H9 (cell line): ENCODE results near the gene EIF4G2. TPM values are rescaled to one million over a fixed set of nuclear protein-coding genes. Genes with fewer than 3 reads are reported as not detected.

Experiments used
- DNase-seq: peaks from one replicate; pipeline ENCODE4 v3.0.0-alpha.2; 2017
- H2AFZ ChIP-seq: one replicate; pipeline ENCODE4 v1.6.1; 2013; ENCODE audit warnings: mild to moderate bottlenecking, low read length, control low read depth, moderate library complexity
- H2AK5ac ChIP-seq: 2 replicates; pipeline ENCODE4 v1.6.1; 2013; ENCODE audit warnings: low read length, control low read depth, mixed read lengths; ENCODE audit not compliant: insufficient read length
- H2BK120ac ChIP-seq: one replicate; pipeline ENCODE4 v1.6.1; 2013; ENCODE audit warnings: low read depth, mild to moderate bottlenecking, low read length, control low read depth, inconsistent platforms; ENCODE audit not compliant: poor library complexity, severe bottlenecking
- H2BK12ac ChIP-seq: 2 replicates; pipeline ENCODE4 v1.6.1; 2013; ENCODE audit warnings: low read length, control low read depth, mixed read lengths, low read depth; ENCODE audit not compliant: insufficient read length
- H2BK15ac ChIP-seq: 2 replicates; pipeline ENCODE4 v1.6.1; 2013; ENCODE audit warnings: low read depth, low read length, control low read depth
- H2BK20ac ChIP-seq: one replicate; pipeline ENCODE4 v1.6.1; 2013; ENCODE audit warnings: low read depth, mild to moderate bottlenecking, low read length, control low read depth, inconsistent platforms; ENCODE audit not compliant: poor library complexity, severe bottlenecking
- H2BK5ac ChIP-seq: 2 replicates; pipeline ENCODE4 v1.6.1; 2013; ENCODE audit warnings: low read length, control low read depth, mixed read lengths; ENCODE audit not compliant: insufficient read length
- H3K14ac ChIP-seq: 2 replicates; pipeline ENCODE4 v1.6.1; 2013; ENCODE audit warnings: low read length, control low read depth; ENCODE audit not compliant: insufficient read depth
- H3K18ac ChIP-seq: 2 replicates; pipeline ENCODE4 v1.6.1; 2013; ENCODE audit warnings: low read depth, mild to moderate bottlenecking, mixed read lengths, low read length, control low read depth; ENCODE audit not compliant: insufficient read length
- H3K23ac ChIP-seq: 2 replicates; pipeline ENCODE4 v1.6.1; 2013; ENCODE audit warnings: low read length, control low read depth, mixed read lengths, low read depth; ENCODE audit not compliant: insufficient read length
- H3K23me2 ChIP-seq: 2 replicates; pipeline ENCODE4 v1.6.1; 2013; ENCODE audit warnings: low read depth, mild to moderate bottlenecking, mixed read lengths, low read length, control low read depth; ENCODE audit not compliant: insufficient read length, poor library complexity, severe bottlenecking
- H3K27ac ChIP-seq: 2 replicates; pipeline ENCODE4 v1.5.1; 2013; ENCODE audit warnings: low read length, control low read depth, mixed read lengths, low read depth; ENCODE audit not compliant: insufficient read length
- H3K27me3 ChIP-seq: 2 replicates; pipeline ENCODE4 v1.6.1; 2013; ENCODE audit warnings: low read length, control low read depth, inconsistent platforms; ENCODE audit not compliant: insufficient read depth
- H3K4ac ChIP-seq: 2 replicates; pipeline ENCODE4 v1.6.1; 2013; ENCODE audit warnings: low read depth, mild to moderate bottlenecking, control low read depth, inconsistent platforms, low read length, moderate library complexity
- H3K4me1 ChIP-seq: 2 replicates; pipeline ENCODE4 v1.6.1; 2013; ENCODE audit warnings: low read length, control low read depth, inconsistent platforms; ENCODE audit not compliant: insufficient read depth
- H3K4me2 ChIP-seq: 2 replicates; pipeline ENCODE4 v1.6.1; 2013; ENCODE audit warnings: low read length, control low read depth, mixed read lengths; ENCODE audit not compliant: insufficient read length, insufficient read depth
- H3K56ac ChIP-seq: 2 replicates; pipeline ENCODE4 v1.6.1; 2013; ENCODE audit warnings: low read depth, mild to moderate bottlenecking, mixed read lengths, low read length, control low read depth; ENCODE audit not compliant: insufficient read length
- H3K79me1 ChIP-seq: 2 replicates; pipeline ENCODE4 v1.6.1; 2013; ENCODE audit warnings: low read depth, mild to moderate bottlenecking, moderate library complexity, low read length, control low read depth, inconsistent platforms; ENCODE audit not compliant: insufficient read depth, poor library complexity, severe bottlenecking
- H3K79me2 ChIP-seq: 2 replicates; pipeline ENCODE4 v1.6.1; 2013; ENCODE audit warnings: low read length, control low read depth, inconsistent platforms; ENCODE audit not compliant: insufficient read depth
- H3K9ac ChIP-seq: 2 replicates; pipeline ENCODE4 v1.6.1; 2013; ENCODE audit warnings: low read length, control low read depth, mixed read lengths; ENCODE audit not compliant: insufficient read length; ENCODE audit errors: extremely low read depth
- H3K9me3 ChIP-seq: one replicate; pipeline ENCODE4 v1.6.1; 2013; ENCODE audit warnings: low read depth, low read length, inconsistent platforms; ENCODE audit not compliant: control insufficient read depth
- H3T11ph ChIP-seq: one replicate; pipeline ENCODE4 v1.6.1; 2013; ENCODE audit warnings: mild to moderate bottlenecking, low read length, control low read depth, inconsistent platforms
- H4K20me1 ChIP-seq: one replicate; pipeline ENCODE4 v1.6.1; 2013; ENCODE audit not compliant: control insufficient read depth, insufficient read length, insufficient read depth
- H4K5ac ChIP-seq: 2 replicates; pipeline ENCODE4 v1.6.1; 2013; ENCODE audit warnings: low read depth, mild to moderate bottlenecking, mixed read lengths, low read length, control low read depth; ENCODE audit not compliant: insufficient read length
- H4K8ac ChIP-seq: replicated peaks from 2 replicates; pipeline ENCODE4 v1.6.1; 2013; ENCODE audit warnings: low read length, control low read depth, mixed read lengths, low read depth; ENCODE audit not compliant: insufficient read length
- H4K91ac ChIP-seq: 2 replicates; pipeline ENCODE4 v1.6.1; 2013; ENCODE audit warnings: low read depth, mild to moderate bottlenecking, moderate library complexity, mixed read lengths, low read length, control low read depth; ENCODE audit not compliant: insufficient read length
- H3K27ac Mint-ChIP-seq, 3 experiments: 2 replicates in 2 of 3; 3 replicates in 1 of 3; pipeline ENCODE4 v1.8.0; 2020 to 2021; ENCODE audit warnings: mixed read lengths in 3 of 3, mild to moderate bottlenecking in 1 of 3, moderate library complexity in 1 of 3
- H3K27me3 Mint-ChIP-seq: 2 replicates; pipeline ENCODE4 v1.8.0; 2021; ENCODE audit warnings: low read depth, mild to moderate bottlenecking, moderate library complexity, mixed read lengths
- H3K36me3 Mint-ChIP-seq, 3 experiments: 2 replicates in 2 of 3; 3 replicates in 1 of 3; pipeline ENCODE4 v1.8.0; 2020 to 2021; ENCODE audit warnings: low read depth in 3 of 3, mixed read lengths in 3 of 3; ENCODE audit not compliant: insufficient read depth in 1 of 3
- H3K4me1 Mint-ChIP-seq, 2 experiments: 2 replicates each; pipeline ENCODE4 v1.8.0; 2020; ENCODE audit warnings: mixed read lengths in 2 of 2
- H3K4me3 Mint-ChIP-seq, 2 experiments: 2 replicates in 1 of 2; 3 replicates in 1 of 2; pipeline ENCODE4 v1.8.0; 2020 to 2021; ENCODE audit warnings: mild to moderate bottlenecking in 2 of 2, mixed read lengths in 2 of 2, moderate library complexity in 1 of 2
- H3K9me3 Mint-ChIP-seq, 2 experiments: 2 replicates in 1 of 2; 3 replicates in 1 of 2; pipeline ENCODE4 v1.8.0; 2020; ENCODE audit warnings: mild to moderate bottlenecking in 2 of 2, mixed read lengths in 2 of 2, moderate library complexity in 1 of 2
- WGBS: extraction: QIAGEN DNeasy Blood & Tissue Kit; methylation state at CpG from one replicate; pipeline ENCODE4 v1.1.7; 2013; ENCODE audit warnings: missing lambda C conversion rate, low lambda C conversion rate, mixed read lengths; ENCODE audit not compliant: insufficient read length; ENCODE audit errors: extremely low coverage; 5-methylcytosine and 5-hydroxymethylcytosine counted together
- total RNA-seq: library from RNA; stranded (reverse); gene quantifications from 2 replicates; pipeline ENCODE4 v1.2.1, GENCODE V29; 2021
- TF ChIP-seq, protein P1 (sequence below): fragments of 200-600 bp; sonication (generic); conservative IDR thresholded peaks from 3 replicates; pipeline ENCODE4 v1.8.0; 2021; ENCODE audit warnings: antibody characterized with exemption, mild to moderate bottlenecking

EIF4G2 gene
- total RNA-seq, 1 experiment from 2014 or later: 1,013 TPM

DNA sequence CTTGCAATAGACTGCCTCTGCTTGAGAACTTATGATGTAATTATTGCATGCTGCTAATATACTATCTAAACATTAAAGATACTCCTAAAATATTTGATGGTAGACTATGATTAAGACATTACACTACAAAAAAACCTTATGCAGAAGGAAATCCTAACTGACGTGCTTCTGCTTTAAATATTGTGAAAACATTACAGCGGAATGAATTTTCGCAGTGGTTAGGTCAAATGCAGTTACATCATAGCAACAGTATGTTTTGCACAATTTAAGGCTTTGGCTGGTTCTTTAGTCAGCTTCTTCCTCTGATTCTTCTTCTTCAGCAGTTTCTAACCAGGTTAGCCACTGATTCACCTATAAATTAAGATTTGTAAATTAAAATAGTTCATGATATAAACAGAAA is 11.2 kb downstream of the EIF4G2 start:
- no peak overlapping the region for H3K4me2 ChIP-seq

More for the DNA sequence above, 11.2 kb downstream of the EIF4G2 start:
- H3K4me3 Mint-ChIP-seq: no peak overlapping the region
- Histone ChIP-seq H3K27ac (no peak overlapping the region), H3K79me1 (no peaks in the 10 kb centered on the region), H4K91ac (no peak overlapping the region), H3K56ac (no peak overlapping the region), H3K4me1 (no peaks in the 10 kb centered on the region), H3K23ac (no peak overlapping the region), H2BK12ac (no peak overlapping the region), H4K20me1 (no peaks in the 10 kb centered on the region), H2BK20ac (no peak overlapping the region), H2AFZ (no peak overlapping the region), H3K23me2 (no peaks in the 10 kb centered on the region), H2BK120ac (no peak overlapping the region), H3K18ac (no peak overlapping the region), H3K14ac (no peak overlapping the region), H3K9me3 (no peaks in the 10 kb centered on the region), H2BK15ac (no peak overlapping the region), H4K5ac (no peak overlapping the region), H2AK5ac (no peak overlapping the region), H2BK5ac (no peak overlapping the region), H4K8ac (no peak overlapping the region), H3K27me3 (no peaks in the 10 kb centered on the region), H3K79me2 (no peaks in the 10 kb centered on the region), H3K4ac (no peak overlapping the region), H3T11ph (no peak overlapping the region), H3K9ac (no peak overlapping the region)
- H3K27ac Mint-ChIP-seq: no peak overlapping the region
- H3K4me1 Mint-ChIP-seq: peaks cover 4 to 6% of the 10 kb centered on the region in 2 experiments
- WGBS: no CpG with 5 or more reads among the region's 3 CpGs
- H3K27me3 Mint-ChIP-seq: peaks cover 7% of the 10 kb centered on the region
- TF ChIP-seq, protein P1, sequence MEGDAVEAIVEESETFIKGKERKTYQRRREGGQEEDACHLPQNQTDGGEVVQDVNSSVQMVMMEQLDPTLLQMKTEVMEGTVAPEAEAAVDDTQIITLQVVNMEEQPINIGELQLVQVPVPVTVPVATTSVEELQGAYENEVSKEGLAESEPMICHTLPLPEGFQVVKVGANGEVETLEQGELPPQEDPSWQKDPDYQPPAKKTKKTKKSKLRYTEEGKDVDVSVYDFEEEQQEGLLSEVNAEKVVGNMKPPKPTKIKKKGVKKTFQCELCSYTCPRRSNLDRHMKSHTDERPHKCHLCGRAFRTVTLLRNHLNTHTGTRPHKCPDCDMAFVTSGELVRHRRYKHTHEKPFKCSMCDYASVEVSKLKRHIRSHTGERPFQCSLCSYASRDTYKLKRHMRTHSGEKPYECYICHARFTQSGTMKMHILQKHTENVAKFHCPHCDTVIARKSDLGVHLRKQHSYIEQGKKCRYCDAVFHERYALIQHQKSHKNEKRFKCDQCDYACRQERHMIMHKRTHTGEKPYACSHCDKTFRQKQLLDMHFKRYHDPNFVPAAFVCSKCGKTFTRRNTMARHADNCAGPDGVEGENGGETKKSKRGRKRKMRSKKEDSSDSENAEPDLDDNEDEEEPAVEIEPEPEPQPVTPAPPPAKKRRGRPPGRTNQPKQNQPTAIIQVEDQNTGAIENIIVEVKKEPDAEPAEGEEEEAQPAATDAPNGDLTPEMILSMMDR: no peak
- H3K36me3 Mint-ChIP-seq: peaks cover 50 to 67% (median 60%) of the 10 kb centered on the region in 3 experiments
- DNase-seq: no peak
- no peaks in the 10 kb centered on the region for H3K9me3 Mint-ChIP-seq
